Superior temporal gyrus (tissue), 1 donor: ENCODE results near the gene KCNH1.

Experiments used
- DNase-seq: peaks from one replicate; pipeline ENCODE4 v3.0.0-alpha.2; 2016; ENCODE audit errors: extremely low spot score

The KCNH1 gene

GRCh38 chr1:210920258-210920657 is 213.7 kb downstream of the KCNH1 start:
- DNase-seq: no peak

GRCh38 chr1:210918893-210919292 is 215.1 kb downstream of the KCNH1 start:
- no peak for DNase-seq

DNA sequence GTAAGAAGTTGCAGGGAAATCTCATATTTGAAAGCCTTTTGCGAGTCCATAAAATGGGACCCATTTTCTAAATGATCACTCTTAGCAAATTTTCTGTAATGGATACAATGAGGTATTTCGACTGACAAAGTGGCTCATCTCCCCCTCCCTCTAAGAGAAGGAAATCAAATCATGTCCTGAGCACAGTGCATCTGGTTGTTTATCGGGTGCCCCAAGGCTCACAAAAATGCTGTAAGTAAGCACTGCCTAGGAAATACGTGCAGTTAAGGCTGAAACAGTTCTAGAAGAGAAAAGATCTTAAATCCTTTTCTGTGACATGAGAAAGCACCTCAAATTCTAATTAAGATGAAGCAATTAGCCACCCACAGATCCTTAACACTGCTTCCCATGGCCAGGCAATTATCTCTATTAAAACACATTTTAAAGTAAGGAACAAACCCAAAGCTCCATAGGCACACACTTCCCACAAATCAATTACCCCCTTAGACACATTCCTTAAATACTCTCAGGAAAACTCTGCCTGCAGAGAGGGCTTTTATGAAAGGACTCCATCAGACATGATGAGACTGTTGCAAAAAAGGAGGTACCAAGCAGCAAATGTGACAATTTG is 216.3 kb downstream of the KCNH1 start:
- DNase-seq: no peak

- DNase-seq: no peak
These were observed 217.4 kb downstream of the KCNH1 start for GRCh38 chr1:210916548-210916947.

GRCh38 chr1:210915890-210916507 is 217.9 kb downstream of the KCNH1 start:
- no peak for DNase-seq

DNA sequence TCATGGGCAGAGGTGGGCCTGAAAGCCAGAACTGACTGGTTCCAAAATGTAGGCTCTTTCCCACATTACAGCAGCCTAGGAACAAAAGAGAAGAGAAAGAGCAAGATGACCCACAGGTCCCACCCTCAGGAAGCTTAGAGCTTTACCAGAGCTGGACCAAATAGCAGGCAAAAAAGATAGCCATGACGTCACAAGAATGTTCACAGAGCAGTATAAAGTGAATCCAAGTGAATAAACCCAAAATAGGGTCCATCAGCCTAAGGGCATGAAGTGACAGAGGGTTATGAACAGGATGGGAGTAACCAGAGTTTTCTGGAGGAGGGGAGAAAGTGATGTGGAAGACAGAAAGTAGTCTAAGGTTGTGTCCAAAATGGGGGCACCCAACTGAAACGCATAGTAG is 221.2 kb downstream of the KCNH1 start:
- DNase-seq: no peak

- DNase-seq: no peak
These were observed 223.8 kb downstream of the KCNH1 start for GRCh38 chr1:210910020-210910575.

DNA sequence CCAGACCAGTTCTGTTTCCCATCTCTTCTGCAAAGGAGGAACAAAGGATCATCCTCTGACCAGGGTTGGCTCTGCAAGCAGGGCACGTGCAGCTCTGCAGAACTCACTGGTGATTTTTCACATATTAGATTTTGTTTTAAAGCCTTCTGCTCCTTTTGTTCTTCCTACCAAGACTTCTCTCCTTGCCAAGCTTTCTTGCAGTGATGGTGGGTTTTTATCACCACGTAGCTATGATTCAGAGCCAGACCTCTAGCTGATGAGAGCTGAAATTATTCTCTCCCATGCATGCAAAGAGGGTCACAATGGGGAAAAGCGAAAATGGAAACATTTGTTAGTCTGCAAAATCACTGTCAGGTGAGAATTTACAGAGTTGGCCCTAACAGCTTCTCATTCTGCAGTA is 225.2 kb downstream of the KCNH1 start:
- no peak for DNase-seq

- no peak for DNase-seq
These were observed 225.7 kb downstream of the KCNH1 start for GRCh38 chr1:210908257-210908656.

GRCh38 chr1:210907251-210907805 is 226.6 kb downstream of the KCNH1 start:
- DNase-seq: no peak

GRCh38 chr1:210905944-210906453 is 227.9 kb downstream of the KCNH1 start:
- no peak for DNase-seq

GRCh38 chr1:210905365-210905904 is 228.5 kb downstream of the KCNH1 start:
- no peak for DNase-seq

GRCh38 chr1:210901981-210902770 is 231.8 kb downstream of the KCNH1 start:
- DNase-seq: no peak

DNA sequence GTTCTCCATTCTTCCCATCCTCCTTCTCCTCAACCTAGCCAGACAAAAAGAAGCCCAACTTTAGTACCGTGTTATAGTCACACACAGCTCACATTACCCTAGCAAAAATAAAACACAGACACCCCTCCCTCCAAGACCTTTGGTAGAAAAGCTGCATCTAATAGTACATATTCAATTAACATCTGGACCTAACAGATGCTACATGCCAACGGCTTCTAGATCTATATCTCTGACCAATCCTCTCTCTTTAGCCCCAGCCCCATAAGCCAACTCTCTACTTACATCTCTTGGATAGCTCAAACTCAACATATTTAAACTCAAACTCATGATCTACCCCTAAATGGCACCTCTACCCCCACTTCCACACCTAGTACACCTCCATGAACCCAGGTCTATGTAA is 233.1 kb downstream of the KCNH1 start:
- DNase-seq: no peak

DNA sequence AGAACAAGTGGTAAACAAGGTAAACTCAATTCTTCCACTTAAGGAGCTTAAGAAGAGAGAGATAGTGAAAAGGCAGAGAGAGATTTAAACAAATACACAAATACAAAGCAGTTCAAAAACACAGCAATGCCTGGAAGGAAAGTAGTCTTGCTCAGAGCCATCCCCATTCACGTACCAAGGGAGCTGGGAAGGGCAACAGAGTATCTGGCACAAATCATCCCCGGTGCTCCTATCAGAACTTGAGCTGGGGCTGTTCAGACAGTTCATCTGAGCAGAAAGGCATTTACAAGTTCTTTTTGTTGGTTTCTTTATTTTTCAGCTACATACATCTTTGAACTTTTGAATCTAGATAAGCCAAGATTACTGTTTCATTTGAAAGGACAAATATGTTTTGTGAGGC is 233.9 kb downstream of the KCNH1 start:
- no peak for DNase-seq

- DNase-seq: no peak
These were observed 234.3 kb downstream of the KCNH1 start for GRCh38 chr1:210899676-210900075.

- no peak for DNase-seq
These were observed 235.5 kb downstream of the KCNH1 start for GRCh38 chr1:210898473-210898872.

- DNase-seq: no peak
These were observed 250.1 kb downstream of the KCNH1 start for GRCh38 chr1:210883821-210884220.

- peak; percentile 66 for DNase-seq
These were observed 251.3 kb downstream of the KCNH1 start for GRCh38 chr1:210882414-210883221.

- no peak for DNase-seq
These were observed 255.4 kb downstream of the KCNH1 start for GRCh38 chr1:210878564-210878963.

DNA sequence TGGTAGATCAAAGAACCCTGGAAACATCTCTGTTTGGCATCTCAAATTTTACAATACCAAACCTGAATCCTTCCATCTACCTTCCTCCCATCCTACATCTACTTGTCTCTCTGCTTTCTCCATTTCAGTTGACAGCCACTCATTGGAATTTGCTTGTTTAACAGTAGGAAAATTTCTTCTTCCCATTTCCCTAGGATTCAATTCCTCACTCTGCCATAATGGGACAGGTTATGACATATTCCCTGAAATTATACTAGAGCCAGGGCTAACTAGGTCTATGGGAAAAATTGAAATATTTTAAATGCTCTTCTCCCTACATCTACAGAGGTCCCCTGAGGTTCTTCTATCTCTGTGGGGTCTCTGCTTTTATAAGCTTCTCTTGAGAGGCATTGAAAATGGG is 257.7 kb downstream of the KCNH1 start:
- no peak for DNase-seq
